Right lobe of liver (tissue), 6 donors: ENCODE measurements around the gene CSTB. TPM values are rescaled to one million over a fixed set of nuclear protein-coding genes. Genes with fewer than 3 reads are reported as not detected.

ENCODE experiments used
- ATAC-seq, 4 donors: fragments of 200-7000 bp; cut with Tn5 transposase; one replicate each; pipeline ENCODE4 v1.9.1; 2020; ENCODE audit warnings: mild to moderate bottlenecking in 4 of 4, moderate library complexity in 4 of 4
- DNase-seq, 3 donors: peaks; one replicate each; pipeline ENCODE4 v3.0.0-alpha.2; 2020
- H3K27ac ChIP-seq, 3 donors: fragments of 200-600 bp; one replicate each; pipeline ENCODE4 v1.8.0; 2022
- H3K27me3 ChIP-seq, 2 donors: fragments of 200-600 bp; one replicate each; pipeline ENCODE4 v1.8.0; 2022
- H3K36me3 ChIP-seq, 4 donors: fragments of 200-600 bp; sonication (generic) in 1 of 4; one replicate each; pipeline versions ENCODE4 v1.5.1 to v1.8.0; 2017 to 2022; ENCODE audit warnings: control low read depth in 1 of 4
- H3K4me1 ChIP-seq, 4 donors: fragments of 200-600 bp; sonication (generic) in 1 of 4; one replicate each; pipeline versions ENCODE4 v1.5.1 to v1.8.0; 2017 to 2022; ENCODE audit warnings: control low read depth in 1 of 4
- H3K4me3 ChIP-seq, 3 donors: fragments of 200-600 bp; one replicate each; pipeline ENCODE4 v1.8.0; 2022
- H3K9me3 ChIP-seq, 4 donors: fragments of 200-600 bp; sonication (generic) in 1 of 4; one replicate each; pipeline versions ENCODE4 v1.5.1 to v1.8.0; 2017 to 2022; ENCODE audit warnings: control low read depth in 1 of 4
- POLR2A ChIP-seq: fragments of 450-650 bp; IDR thresholded peaks from one replicate; pipeline ENCODE4 v1.6.1; 2017; ENCODE audit warnings: antibody characterized with exemption, mild to moderate bottlenecking
- WGBS: methylation state at CpG from one replicate; pipeline ENCODE4 v1.1.6; 2018; ENCODE audit warnings: low coverage, low lambda C conversion rate; ENCODE audit not compliant: insufficient coverage; ENCODE audit errors: missing lambda C conversion rate; 5-methylcytosine and 5-hydroxymethylcytosine counted together
- intact Hi-C, 2 donors: fragments of 100-400 bp; cut with DNase I; formaldehyde crosslinking; loops; one replicate each; pipeline versions ENCODE4 v1.11.2 to v1.14.1; 2022
- total RNA-seq, 6 experiments: library from RNA; depleted of rRNA in 2 of 6; stranded (reverse); fragments of >200 nt in 2 of 6; fragmentation: NEBNext Ultra II Directional in 3 of 6; extraction: Animal tissue kit (Norgen Biotek cat#: 25700) in 3 of 6; gene quantifications; one replicate each; pipeline versions ENCODE4 v1.1.0 to v1.2.4, GENCODE V29; 2016 to 2023
- TF ChIP-seq, protein P1 (sequence below), 4 donors: fragments of 200-600 bp in 3 of 4; fragments of 450-650 bp in 1 of 4; IDR thresholded peaks; one replicate each; pipeline versions ENCODE4 v1.5.1 to v1.8.0; 2016 to 2022; ENCODE audit warnings: antibody characterized with exemption in 4 of 4, mild to moderate bottlenecking in 2 of 4
- donor health status: DM: no; HTN: yes; CAD: no.
- donor health status: DM: no; HTN: no; CAD: no.
- donor health status: DM: no; HTN: no; CAD: no.
- donor health status: DM: no; HTN: yes; CAD: no.
- donor health status: DM: no; HTN: yes; CAD: no.

CSTB gene
- total RNA-seq, 6 experiments from 2014 or later, result 16.6 to 137 (median 23.2) TPM

DNA sequence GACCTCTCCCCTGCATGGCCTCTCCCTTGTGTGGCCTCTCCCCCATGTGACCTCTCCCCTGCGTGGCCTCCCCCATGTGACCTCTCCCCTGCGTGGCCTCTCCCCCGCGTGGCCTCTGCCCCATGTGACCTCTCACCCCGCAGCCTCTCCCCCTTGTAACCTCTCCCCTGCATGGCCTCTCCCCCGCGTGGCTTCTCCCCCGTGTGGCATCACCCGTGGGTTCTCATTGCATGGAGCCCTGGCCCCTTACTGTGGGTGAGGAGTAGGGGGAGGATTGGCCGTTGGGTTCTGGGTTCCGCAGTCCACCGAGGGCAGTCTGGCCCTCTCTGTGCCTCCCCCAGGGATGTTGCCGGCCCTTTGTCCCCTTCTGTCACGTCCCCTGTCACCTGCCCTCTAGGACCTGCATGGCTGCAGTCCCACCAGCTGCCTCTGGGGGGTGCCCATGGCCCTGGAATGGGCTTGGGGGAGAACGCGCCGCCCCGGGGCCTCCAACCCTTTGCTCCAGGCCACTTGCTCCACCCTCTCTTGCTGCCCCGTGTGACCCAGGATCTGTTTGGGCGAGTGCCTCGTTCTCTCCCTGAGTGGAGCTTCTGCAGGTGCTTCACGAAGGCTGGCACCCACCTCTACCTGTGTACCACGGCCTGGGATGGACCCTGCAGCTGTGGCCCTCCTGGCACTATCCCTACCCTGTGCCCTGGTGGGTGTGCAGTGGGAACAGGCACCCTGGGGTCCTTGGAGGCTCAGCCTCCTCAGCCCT lies 34.6 kb upstream of the CSTB start:
- WGBS, result 13% methylated on average over 13 of the region's 23 CpGs
- H3K27me3 ChIP-seq, result no peaks in the 10 kb centered on the region
- intact Hi-C loops, result loop anchor here (5.0 to 10.0 kb wide), 3 partner anchors 74 to 167 kb away; no protein-coding TSS in a partner anchor
- peak; percentile 92 to 95 (median 94) for DNase-seq
- no peaks in the 10 kb centered on the region for H3K9me3 ChIP-seq
- H3K27ac ChIP-seq, result no peak overlapping the region
- peak; percentile 89 to 94 (median 92) for ATAC-seq
- H3K36me3 ChIP-seq, result no peaks in the 10 kb centered on the region
- no peak overlapping the region for H3K4me3 ChIP-seq
- peaks cover 0 to 33% (median 8%) of the 10 kb centered on the region in 4 donors for H3K4me1 ChIP-seq
- TF ChIP-seq POLR2A, result no peak
- TF ChIP-seq, protein P1, sequence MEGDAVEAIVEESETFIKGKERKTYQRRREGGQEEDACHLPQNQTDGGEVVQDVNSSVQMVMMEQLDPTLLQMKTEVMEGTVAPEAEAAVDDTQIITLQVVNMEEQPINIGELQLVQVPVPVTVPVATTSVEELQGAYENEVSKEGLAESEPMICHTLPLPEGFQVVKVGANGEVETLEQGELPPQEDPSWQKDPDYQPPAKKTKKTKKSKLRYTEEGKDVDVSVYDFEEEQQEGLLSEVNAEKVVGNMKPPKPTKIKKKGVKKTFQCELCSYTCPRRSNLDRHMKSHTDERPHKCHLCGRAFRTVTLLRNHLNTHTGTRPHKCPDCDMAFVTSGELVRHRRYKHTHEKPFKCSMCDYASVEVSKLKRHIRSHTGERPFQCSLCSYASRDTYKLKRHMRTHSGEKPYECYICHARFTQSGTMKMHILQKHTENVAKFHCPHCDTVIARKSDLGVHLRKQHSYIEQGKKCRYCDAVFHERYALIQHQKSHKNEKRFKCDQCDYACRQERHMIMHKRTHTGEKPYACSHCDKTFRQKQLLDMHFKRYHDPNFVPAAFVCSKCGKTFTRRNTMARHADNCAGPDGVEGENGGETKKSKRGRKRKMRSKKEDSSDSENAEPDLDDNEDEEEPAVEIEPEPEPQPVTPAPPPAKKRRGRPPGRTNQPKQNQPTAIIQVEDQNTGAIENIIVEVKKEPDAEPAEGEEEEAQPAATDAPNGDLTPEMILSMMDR (IDR thresholded peaks at IDR 0.05), result peak; percentile 90 to 99 (median 95)

DNA sequence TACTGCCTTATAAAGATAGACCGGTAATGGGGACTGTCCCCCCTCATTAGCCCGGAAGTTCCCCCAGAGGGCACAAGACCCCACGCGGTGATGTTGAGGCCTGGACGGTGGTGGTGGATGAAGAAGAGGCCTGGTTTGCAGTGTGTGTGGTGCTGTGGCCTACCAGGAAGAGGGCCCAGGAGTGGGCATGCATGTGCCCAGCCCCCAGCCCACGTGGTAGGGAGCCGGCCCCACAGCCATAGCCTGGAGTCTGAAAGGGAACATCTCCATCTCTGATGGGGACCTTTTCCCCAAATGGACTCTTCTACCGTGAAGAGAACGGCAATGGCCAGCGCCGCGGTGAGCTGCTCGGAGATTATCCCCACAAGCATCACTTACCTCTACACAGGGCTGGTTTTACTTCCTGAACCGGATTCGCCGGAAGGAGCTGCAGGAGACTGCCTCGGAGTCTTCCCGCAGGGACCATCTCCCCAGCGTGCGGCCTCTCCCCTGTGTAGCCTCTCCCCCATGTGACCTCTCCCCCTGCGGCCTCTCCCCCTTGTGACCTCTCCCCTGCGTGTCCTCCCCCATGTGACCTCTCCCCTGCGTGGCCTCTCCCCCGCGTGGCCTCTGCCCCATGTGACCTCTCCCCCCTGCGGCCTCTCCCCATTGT lies 33.9 kb upstream of the CSTB start:
- intact Hi-C loops, result loop anchor here (5.0 to 10.0 kb wide), 4 partner anchors 75 to 167 kb away; no protein-coding TSS in a partner anchor
- TF ChIP-seq, protein P1 (IDR thresholded peaks at IDR 0.05), result no peak
- no peak for TF ChIP-seq POLR2A
- H3K27me3 ChIP-seq, result no peaks in the 10 kb centered on the region
- ATAC-seq, result no peak
- no peak for DNase-seq
- no peaks in the 10 kb centered on the region for H3K36me3 ChIP-seq
- no peak overlapping the region for H3K4me3 ChIP-seq
- peak overlapping the region in 1 of 3 donors; percentile 2 for H3K27ac ChIP-seq
- peaks cover 0 to 33% (median 8%) of the 10 kb centered on the region in 4 donors for H3K4me1 ChIP-seq
- 36% methylated on average over 7 of the region's 26 CpGs for WGBS
- H3K9me3 ChIP-seq, result no peaks in the 10 kb centered on the region

DNA sequence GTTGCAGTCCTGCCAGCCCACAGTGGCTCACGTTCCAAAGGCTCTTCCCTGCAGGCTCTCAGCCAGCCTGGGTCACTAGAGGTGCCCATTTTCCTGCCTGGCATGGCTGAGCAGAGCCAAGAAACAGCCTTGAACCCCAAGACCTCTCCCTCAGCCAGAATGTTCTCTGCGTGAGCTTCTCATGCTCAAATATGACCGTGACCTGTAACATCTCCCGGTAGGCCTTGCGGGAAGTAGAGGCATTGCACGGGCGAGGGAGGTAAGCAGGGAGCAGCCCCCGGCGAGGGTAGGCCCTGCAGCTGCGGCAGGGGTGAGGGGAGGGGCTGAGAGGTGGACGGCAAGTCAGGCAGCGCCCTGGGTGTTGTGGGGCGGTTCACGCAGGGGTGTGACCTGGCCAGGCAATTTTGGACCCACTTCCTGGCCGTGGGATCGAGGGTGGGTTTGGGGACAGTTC lies 33.3 kb upstream of the CSTB start:
- Histone ChIP-seq H3K27ac (peak overlapping the region in 1 of 3 donors; percentile 2), H3K36me3 (no peaks in the 10 kb centered on the region), H3K9me3 (no peaks in the 10 kb centered on the region), H3K27me3 (no peaks in the 10 kb centered on the region), H3K4me3 (no peak overlapping the region), H3K4me1 (peaks cover 0 to 33% (median 8%) of the 10 kb centered on the region in 4 donors)
- TF ChIP-seq, protein P1 (IDR thresholded peaks at IDR 0.05), result no peak
- no peak for TF ChIP-seq POLR2A
- ATAC-seq (peak; percentile 14 to 64 (median 42)), DNase-seq (peak in 2 of 3 donors; percentile 83 to 84)
- 66% methylated on average over 7 of the region's 16 CpGs for WGBS
- intact Hi-C loops, result loop anchor here (5.0 kb wide), 2 partner anchors 158 to 168 kb away; no protein-coding TSS in a partner anchor

DNA sequence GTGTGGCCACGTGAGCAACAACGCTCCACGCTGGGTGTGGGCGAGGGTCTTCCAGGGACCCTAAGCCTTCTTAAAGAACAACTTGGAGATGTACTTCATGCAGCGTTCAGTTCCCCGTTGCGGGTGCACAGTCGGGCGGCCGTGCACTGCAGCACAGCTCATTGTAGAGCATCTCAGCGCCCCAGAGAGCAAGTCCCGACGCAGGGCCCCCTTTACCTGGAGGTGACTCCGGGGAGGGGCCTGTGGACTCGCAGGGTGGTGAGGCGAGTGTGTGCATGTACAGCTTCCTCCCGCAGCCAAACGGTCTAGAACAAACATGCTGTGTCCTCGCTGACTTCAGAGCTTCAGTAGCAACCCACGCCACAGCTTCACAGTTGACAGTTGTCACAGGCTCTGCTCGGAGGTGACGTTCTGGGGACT lies 32.7 kb upstream of the CSTB start:
- ATAC-seq (peak in 2 of 4 donors; percentile 2 to 5), DNase-seq (no peak)
- Histone ChIP-seq H3K36me3 (no peaks in the 10 kb centered on the region), H3K4me1 (peaks cover 0 to 33% (median 8%) of the 10 kb centered on the region in 4 donors), H3K27me3 (no peaks in the 10 kb centered on the region), H3K27ac (no peak overlapping the region), H3K9me3 (no peaks in the 10 kb centered on the region), H3K4me3 (no peak overlapping the region)
- WGBS, result 75% methylated on average over 6 of the region's 22 CpGs
- TF ChIP-seq POLR2A, result no peak
- TF ChIP-seq, protein P1 (IDR thresholded peaks at IDR 0.05), result no peak
- intact Hi-C loops, result loop anchor here (5.0 kb wide), 2 partner anchors 158 to 168 kb away; no protein-coding TSS in a partner anchor
